GM12892 (cell line): ENCODE measurements around the gene RTCA.

Experiments used
- DNase-seq: peaks from one replicate; pipeline ENCODE4 v3.0.0; 2011; ENCODE audit not compliant: insufficient read length
- FAIRE-seq: peaks from 2 replicates; lab custom pipeline; 2011; peaks lifted over from hg19 to GRCh38; lab: Jason Lieb, UNC
- POLR2A ChIP-seq: IDR thresholded peaks from 2 replicates; pipeline ENCODE4 v1.6.1; 2011; ENCODE audit warnings: low read depth, low read length, control low read depth
- POLR2AphosphoS5 ChIP-seq: IDR thresholded peaks from 2 replicates; pipeline ENCODE4 v1.6.1; 2011; ENCODE audit warnings: low read depth, low read length, control low read depth
- TAF1 ChIP-seq: IDR thresholded peaks from 2 replicates; pipeline ENCODE4 v1.6.1; 2011; ENCODE audit warnings: low read depth, mild to moderate bottlenecking, control low read depth, low read length, borderline replicate concordance

RTCA gene

DNA sequence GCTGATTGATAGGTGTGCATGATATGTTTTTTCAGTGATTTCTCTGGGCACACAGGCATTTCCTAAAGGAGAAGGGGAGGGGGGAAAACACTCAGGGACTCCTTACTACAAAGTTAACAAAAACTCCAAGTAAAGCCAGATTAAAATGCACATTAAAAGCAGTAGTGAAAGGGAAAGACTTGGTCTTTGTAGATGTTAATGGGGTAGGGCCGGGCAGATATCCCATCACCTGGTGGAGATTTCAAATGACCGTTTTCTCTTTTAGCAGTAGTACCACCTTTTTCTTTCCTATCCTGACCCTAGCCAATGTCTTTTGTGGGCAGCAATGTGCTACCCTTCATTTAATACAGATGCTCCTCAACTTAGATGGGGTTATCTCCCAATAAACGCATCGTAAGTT, 32.5 kb downstream of the RTCA start:
- no peak for DNase-seq
- no peak for FAIRE-seq
- TF ChIP-seq POLR2AphosphoS5 (no peak), POLR2A (no peak), TAF1 (no peak)

- TF ChIP-seq POLR2AphosphoS5: no peak; the same call in 1 of the 2 replicates
- FAIRE-seq (no peak), DNase-seq (no peak)
These were observed 33.7 kb downstream of the RTCA start for GRCh38 chr1:100299521-100300222.

DNA sequence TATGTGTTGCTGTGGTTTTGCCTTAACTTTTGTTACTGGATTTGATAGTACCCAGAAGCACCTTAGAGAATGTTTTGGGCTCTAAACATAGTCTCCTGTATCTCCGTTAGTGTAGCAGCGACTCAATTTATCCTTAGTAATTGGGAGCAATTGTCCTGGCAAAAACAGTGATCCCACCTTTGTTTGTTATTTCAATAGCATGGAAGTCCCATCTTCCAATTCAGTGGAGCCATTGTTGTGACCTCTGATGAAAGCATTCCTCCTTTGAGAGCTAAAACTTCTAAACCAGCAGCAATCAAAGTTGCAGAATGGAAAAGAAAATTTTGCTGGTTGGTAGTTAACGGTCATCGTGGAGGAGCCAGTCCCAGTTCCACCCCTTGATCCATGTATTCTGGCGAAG, 34.7 kb downstream of the RTCA start:
- TF ChIP-seq TAF1 (no peak), POLR2A (no peak), POLR2AphosphoS5 (no peak)
- FAIRE-seq (no peak), DNase-seq (no peak)

GRCh38 chr1:100302739-100303138, 36.7 kb downstream of the RTCA start:
- TF ChIP-seq POLR2AphosphoS5: no peak
- TF ChIP-seq TAF1: no peak
- no peak for TF ChIP-seq POLR2A
- FAIRE-seq (no peak), DNase-seq (no peak)

DNA sequence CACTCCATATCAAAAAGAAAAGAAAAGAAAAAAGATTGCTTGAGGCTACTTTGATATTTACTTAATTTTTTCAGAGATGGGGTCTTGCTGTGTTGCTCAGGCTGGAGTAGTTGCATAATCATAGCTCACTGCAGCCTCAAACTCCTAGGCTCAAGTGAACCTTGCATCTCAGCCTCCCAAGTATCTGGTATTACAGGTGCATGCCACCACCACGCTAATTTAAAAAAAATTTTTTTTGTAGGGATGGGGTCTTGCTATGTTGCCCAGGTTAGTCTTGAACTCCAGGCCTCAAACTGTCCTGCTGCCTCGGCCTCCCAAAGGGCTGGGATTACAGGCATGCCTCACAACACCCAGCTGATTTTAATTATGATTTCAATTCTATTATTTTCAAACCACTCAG, 38.2 kb downstream of the RTCA start:
- FAIRE-seq: no peak
- DNase-seq: no peak
- TF ChIP-seq POLR2AphosphoS5: no peak
- no peak for TF ChIP-seq TAF1
- TF ChIP-seq POLR2A: no peak

- TF ChIP-seq POLR2A (no peak), TAF1 (no peak), POLR2AphosphoS5 (no peak)
- FAIRE-seq (no peak), DNase-seq (no peak)
These were observed 38.9 kb downstream of the RTCA start for GRCh38 chr1:100304921-100305320.

- FAIRE-seq: no peak
- DNase-seq: no peak
- TF ChIP-seq POLR2A (no peak), POLR2AphosphoS5 (no peak), TAF1 (no peak)
These were observed 39.9 kb downstream of the RTCA start for GRCh38 chr1:100305954-100306353.

- DNase-seq: no peak
- no peak for FAIRE-seq
- TF ChIP-seq POLR2A: no peak
- no peak for TF ChIP-seq TAF1
- no peak for TF ChIP-seq POLR2AphosphoS5
These were observed 40.8 kb downstream of the RTCA start for GRCh38 chr1:100306735-100307313.

DNA sequence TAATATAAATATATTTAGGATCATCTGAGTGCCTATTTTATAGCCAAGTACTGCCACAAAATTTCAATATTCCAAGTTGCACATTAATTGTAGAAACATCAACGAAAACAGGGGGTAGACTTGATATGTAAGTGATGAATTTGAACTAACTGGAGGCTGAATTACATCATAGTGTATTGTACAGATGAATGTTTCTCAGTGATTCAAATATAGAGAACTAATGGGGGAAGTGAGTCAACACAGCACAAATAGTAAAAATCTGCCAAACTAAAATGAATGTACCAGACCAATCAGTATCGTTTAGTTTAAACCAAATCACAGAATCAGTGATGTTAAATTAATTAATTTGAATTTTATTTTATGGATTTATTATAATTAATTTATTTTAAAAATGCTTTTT, 42.8 kb downstream of the RTCA start:
- TF ChIP-seq POLR2A: no peak
- no peak for TF ChIP-seq TAF1
- TF ChIP-seq POLR2AphosphoS5: no peak
- FAIRE-seq (no peak), DNase-seq (no peak)

DNA sequence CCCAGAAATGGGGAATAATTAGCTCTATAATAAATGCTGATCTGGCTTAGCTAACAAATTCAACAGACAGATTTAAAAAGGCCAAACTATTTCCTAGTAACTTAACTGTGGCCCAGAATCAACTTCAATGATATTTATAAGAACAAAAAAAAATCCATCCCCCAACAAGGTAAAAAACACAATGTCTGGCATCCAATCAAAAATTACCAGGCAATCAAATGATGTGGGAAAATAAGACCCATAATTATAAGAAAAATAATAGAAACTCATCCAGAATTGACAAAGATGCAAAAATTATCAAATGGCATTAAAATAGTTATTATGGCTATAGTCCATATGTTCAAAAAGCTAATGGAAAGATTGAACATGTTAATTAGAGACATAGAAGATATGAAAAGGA, 43.8 kb downstream of the RTCA start:
- FAIRE-seq (no peak), DNase-seq (no peak)
- TF ChIP-seq POLR2A (no peak), POLR2AphosphoS5 (no peak), TAF1 (no peak)

DNA sequence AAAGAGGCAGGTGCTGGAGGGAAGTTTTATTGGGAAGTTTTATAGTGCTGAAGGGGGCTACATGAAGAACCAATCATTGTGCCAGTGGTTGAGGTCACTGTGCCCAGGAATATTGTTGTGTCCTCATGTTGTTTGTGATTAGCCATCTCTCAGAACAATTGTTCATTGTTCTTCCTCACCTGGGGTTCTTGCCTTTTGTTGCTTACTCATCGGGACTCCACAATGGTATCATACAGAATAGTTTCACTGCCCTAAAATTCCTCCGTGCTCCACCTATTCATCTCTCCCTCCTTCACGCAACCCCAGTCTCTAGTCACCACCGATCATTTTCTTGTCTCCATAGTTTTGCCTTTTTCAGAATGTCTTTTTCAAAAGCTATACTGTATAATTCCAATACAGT, 47.4 kb downstream of the RTCA start:
- TF ChIP-seq POLR2A: no peak
- TF ChIP-seq TAF1: no peak
- no peak for TF ChIP-seq POLR2AphosphoS5
- FAIRE-seq (no peak), DNase-seq (no peak)

DNA sequence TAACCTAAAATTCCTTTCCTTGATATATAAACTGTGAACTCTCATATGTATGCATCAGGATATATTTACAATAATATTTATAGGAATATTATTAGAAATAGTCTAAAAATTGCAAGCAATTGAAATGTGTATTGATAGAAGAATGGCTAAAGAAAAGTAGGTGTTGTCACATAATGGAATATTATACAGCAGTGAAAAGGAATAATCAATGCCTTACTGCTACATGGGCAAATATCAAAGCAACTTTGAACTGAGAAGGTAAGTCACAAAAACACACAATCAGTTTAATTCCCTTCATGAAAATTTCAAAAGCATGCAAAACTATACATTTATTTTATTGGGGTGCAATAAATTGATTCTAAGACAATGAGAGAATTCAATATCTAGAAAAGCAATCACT, 50.6 kb downstream of the RTCA start:
- DNase-seq (no peak), FAIRE-seq (no peak)
- TF ChIP-seq POLR2AphosphoS5: no peak
- no peak for TF ChIP-seq TAF1
- TF ChIP-seq POLR2A: no peak
